HG02938 (cell line): ENCODE measurements around the gene BET1L.
"Not testable (repeated sequence)": the region's sequence is repeated elsewhere in the genome, so short reads cannot be mapped to it uniquely, and the experiment has no call there.

Experiments used
- ATAC-seq: cut with Tn5 transposase; IDR thresholded peaks from one replicate; pipeline ENCODE4 v1.9.1; 2021; ENCODE audit warnings: mild to moderate bottlenecking, moderate library complexity; ENCODE audit not compliant: unreplicated experiment

BET1L gene

GRCh38 chr11:197741-198235, 9.4 kb downstream of the BET1L start:
- ATAC-seq: no peak

- ATAC-seq: no peak
These were observed 10.1 kb downstream of the BET1L start for GRCh38 chr11:196786-197731.

- not testable (repeated sequence) for ATAC-seq
These were observed 13.7 kb downstream of the BET1L start for GRCh38 chr11:193481-193880.

- not testable (repeated sequence) for ATAC-seq
These were observed 14.5 kb downstream of the BET1L start, which contains the start of gene SCGB1C1 for GRCh38 chr11:192674-193128. Gene SCGB1C1, plus strand, starts transcription at chr11:193078. Its CDS starts 22 bp downstream, at chr11:193100.

- not testable (repeated sequence) for ATAC-seq
These were observed 15.4 kb downstream of the BET1L start for GRCh38 chr11:191490-192478.

GRCh38 chr11:190546-190945, 16.7 kb downstream of the BET1L start:
- not testable (repeated sequence) for ATAC-seq

- ATAC-seq: peak; percentile 60
These were observed 17.3 kb downstream of the BET1L start for GRCh38 chr11:189843-190311.

GRCh38 chr11:189200-189783, 17.9 kb downstream of the BET1L start:
- not testable (repeated sequence) for ATAC-seq

- not testable (repeated sequence) for ATAC-seq
These were observed 27.0 kb downstream of the BET1L start for GRCh38 chr11:180242-180641.
